ENCODE measurements around the gene PLCB1. TPM values are rescaled to one million over a fixed set of nuclear protein-coding genes. Genes with fewer than 3 reads are reported as not detected.

PLCB1 gene
- total and polyA plus RNA-seq, 10 of the 15 experiments (the other 5 are each of a cell fraction or from before 2014, with no cell fraction given) = 0.05 to 5.3 (median 0.17) TPM; not detected in 1

DNA sequence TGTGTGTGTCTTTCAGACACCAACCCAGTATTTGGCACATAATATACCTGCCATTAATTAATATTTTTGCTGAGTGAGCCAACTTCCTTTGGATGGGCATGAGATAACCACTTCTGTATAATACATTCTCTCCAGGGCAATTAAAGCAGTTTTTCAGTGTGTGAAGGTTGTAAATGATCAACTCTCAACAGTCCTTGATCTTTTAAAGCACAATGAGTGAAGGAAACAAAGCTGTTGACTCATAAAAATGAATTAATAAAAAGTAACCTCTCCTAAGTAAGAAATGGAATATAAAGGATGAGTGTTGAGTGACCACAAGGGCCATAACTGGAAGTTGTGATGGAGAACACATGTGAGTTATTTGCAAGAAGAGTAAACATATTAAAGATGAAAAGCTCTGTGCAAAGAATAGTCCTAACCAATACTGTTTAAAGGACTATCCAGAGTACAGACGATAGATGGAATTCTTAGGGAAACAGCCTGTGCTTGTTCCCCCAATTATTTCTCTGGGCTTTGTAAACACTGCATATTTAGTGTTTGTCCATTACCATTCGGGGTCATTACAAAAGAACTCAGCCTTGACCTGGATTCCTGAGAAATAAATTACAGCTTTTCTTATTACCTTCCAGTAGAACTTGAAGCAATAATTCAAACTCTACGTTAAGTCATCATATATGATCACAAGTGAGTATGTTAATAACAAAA, 446.2 kb downstream of the PLCB1 start:
- ChIA-PET SMC1A (ENCODE audit: uncharacterized antibody, unreplicated experiment) (no interaction called here), CTCF (interaction anchor here (0.5 kb wide), 1 partner anchor 9 kb away, joined by 3 read pairs; no protein-coding TSS in a partner anchor), RAD21 (ENCODE audit: unreplicated experiment) (no interaction called here), POLR2A (no interaction called here)
- no peak overlapping the region for H3K4me3 ChIP-seq
- no peaks in the 10 kb centered on the region; a peak in 1 of 4 replicates for H3K27me3 ChIP-seq (replicated peaks in 1 of 2; ENCODE audit: control insufficient read depth in 2 of 2, insufficient read depth in 2 of 2, low read length in 1 of 2)
- H3K36me3 ChIP-seq (ENCODE audit: control insufficient read depth in 2 of 2, insufficient read depth in 2 of 2, low read length in 1 of 2) = no peaks in the 10 kb centered on the region
- BruUV-seq (replicated peaks) = no TSS peak
- no peak for FAIRE-seq
- H3K9ac ChIP-seq (ENCODE audit: control insufficient read depth, insufficient read depth, low read length) = no peak overlapping the region
- WGBS (ENCODE audit: insufficient coverage, insufficient replicate concordance, low lambda C conversion rate, missing lambda C conversion rate) = 31% methylated on average over 3 of the region's 3 CpGs
- ATAC-seq = no peak
- no peaks in the 10 kb centered on the region for H3K9me3 ChIP-seq (replicated peaks; ENCODE audit: control insufficient read depth, insufficient read depth, low read length)
- no peak overlapping the region for H3K4me2 ChIP-seq (ENCODE audit: control insufficient read depth, insufficient read depth)
- no peaks in the 10 kb centered on the region for H3K79me2 ChIP-seq (ENCODE audit: control insufficient read depth, insufficient read depth, low read length)
- in situ Hi-C loops (cut with MboI) (no loop called here), intact Hi-C loops (cut with micrococcal nuclease; ENCODE audit: unreplicated experiment) (no loop called here)
- H4K20me1 ChIP-seq (ENCODE audit: control insufficient read depth, insufficient read depth) = no peaks in the 10 kb centered on the region
- no peak for DNase-seq (ENCODE audit: low read depth, low spot score)
- no peak overlapping the region for H3K27ac ChIP-seq (ENCODE audit: control insufficient read depth, insufficient read depth)
- H2AFZ ChIP-seq (ENCODE audit: control insufficient read depth, low read depth, low read length) = no peak overlapping the region
- no peaks in the 10 kb centered on the region for H3K4me1 ChIP-seq (ENCODE audit: control insufficient read depth, insufficient read depth, low read length)
- TF ChIP-seq HDAC6 (IDR thresholded peaks at IDR 0.05; ENCODE audit: unreplicated experiment) (no peak), EP300 (IDR thresholded peaks at IDR 0.05; ENCODE audit: borderline replicate concordance in 1 of 2, control insufficient read depth in 1 of 2, low read depth in 2 of 2, low read length in 2 of 2) (no peak), NR2C2 (IDR thresholded peaks at IDR 0.05; ENCODE audit: borderline replicate concordance, control insufficient read depth, insufficient read length, low read depth) (no peak), ATF7 (IDR thresholded peaks at IDR 0.05; ENCODE audit: low read depth) (no peak), YBX1 (IDR thresholded peaks at IDR 0.05) (no peak), POU2F2 (IDR thresholded peaks at IDR 0.05; ENCODE audit: borderline replicate concordance, low read depth, low read length) (no peak), SRF (IDR thresholded peaks at IDR 0.05; ENCODE audit: low read depth in 2 of 2, low read length in 2 of 2) (no peak), PML (IDR thresholded peaks at IDR 0.05; ENCODE audit: low read length) (no peak), SUPT20H (IDR thresholded peaks at IDR 0.05; ENCODE audit: borderline replicate concordance, control insufficient read depth, low read depth, low read length) (no peak), RB1 (IDR thresholded peaks at IDR 0.05; ENCODE audit: borderline replicate concordance) (no peak), ZZZ3 (IDR thresholded peaks at IDR 0.05; ENCODE audit: control insufficient read depth, insufficient read length, low read depth) (no peak), SMARCA5 (IDR thresholded peaks at IDR 0.05) (no peak), POLR2AphosphoS5 (IDR thresholded peaks at IDR 0.05; ENCODE audit: low read length) (no peak), RFX5 (IDR thresholded peaks at IDR 0.05; ENCODE audit: low read depth, low read length) (no peak), NR2F1 (conservative IDR thresholded peaks at IDR 0.05) (no peak), JUNB (IDR thresholded peaks at IDR 0.05) (no peak)
- TF ChIP-seq, protein P1, sequence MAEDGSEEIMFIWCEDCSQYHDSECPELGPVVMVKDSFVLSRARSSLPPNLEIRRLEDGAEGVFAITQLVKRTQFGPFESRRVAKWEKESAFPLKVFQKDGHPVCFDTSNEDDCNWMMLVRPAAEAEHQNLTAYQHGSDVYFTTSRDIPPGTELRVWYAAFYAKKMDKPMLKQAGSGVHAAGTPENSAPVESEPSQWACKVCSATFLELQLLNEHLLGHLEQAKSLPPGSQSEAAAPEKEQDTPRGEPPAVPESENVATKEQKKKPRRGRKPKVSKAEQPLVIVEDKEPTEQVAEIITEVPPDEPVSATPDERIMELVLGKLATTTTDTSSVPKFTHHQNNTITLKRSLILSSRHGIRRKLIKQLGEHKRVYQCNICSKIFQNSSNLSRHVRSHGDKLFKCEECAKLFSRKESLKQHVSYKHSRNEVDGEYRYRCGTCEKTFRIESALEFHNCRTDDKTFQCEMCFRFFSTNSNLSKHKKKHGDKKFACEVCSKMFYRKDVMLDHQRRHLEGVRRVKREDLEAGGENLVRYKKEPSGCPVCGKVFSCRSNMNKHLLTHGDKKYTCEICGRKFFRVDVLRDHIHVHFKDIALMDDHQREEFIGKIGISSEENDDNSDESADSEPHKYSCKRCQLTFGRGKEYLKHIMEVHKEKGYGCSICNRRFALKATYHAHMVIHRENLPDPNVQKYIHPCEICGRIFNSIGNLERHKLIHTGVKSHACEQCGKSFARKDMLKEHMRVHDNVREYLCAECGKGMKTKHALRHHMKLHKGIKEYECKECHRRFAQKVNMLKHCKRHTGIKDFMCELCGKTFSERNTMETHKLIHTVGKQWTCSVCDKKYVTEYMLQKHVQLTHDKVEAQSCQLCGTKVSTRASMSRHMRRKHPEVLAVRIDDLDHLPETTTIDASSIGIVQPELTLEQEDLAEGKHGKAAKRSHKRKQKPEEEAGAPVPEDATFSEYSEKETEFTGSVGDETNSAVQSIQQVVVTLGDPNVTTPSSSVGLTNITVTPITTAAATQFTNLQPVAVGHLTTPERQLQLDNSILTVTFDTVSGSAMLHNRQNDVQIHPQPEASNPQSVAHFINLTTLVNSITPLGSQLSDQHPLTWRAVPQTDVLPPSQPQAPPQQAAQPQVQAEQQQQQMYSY (CRISPR knock-in tag; IDR thresholded peaks at IDR 0.05) = no peak
- TF ChIP-seq, protein P2, sequence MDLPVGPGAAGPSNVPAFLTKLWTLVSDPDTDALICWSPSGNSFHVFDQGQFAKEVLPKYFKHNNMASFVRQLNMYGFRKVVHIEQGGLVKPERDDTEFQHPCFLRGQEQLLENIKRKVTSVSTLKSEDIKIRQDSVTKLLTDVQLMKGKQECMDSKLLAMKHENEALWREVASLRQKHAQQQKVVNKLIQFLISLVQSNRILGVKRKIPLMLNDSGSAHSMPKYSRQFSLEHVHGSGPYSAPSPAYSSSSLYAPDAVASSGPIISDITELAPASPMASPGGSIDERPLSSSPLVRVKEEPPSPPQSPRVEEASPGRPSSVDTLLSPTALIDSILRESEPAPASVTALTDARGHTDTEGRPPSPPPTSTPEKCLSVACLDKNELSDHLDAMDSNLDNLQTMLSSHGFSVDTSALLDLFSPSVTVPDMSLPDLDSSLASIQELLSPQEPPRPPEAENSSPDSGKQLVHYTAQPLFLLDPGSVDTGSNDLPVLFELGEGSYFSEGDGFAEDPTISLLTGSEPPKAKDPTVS (IDR thresholded peaks at IDR 0.05; ENCODE audit: low read depth, low read length) = no peak
- TF ChIP-seq, protein P3, sequence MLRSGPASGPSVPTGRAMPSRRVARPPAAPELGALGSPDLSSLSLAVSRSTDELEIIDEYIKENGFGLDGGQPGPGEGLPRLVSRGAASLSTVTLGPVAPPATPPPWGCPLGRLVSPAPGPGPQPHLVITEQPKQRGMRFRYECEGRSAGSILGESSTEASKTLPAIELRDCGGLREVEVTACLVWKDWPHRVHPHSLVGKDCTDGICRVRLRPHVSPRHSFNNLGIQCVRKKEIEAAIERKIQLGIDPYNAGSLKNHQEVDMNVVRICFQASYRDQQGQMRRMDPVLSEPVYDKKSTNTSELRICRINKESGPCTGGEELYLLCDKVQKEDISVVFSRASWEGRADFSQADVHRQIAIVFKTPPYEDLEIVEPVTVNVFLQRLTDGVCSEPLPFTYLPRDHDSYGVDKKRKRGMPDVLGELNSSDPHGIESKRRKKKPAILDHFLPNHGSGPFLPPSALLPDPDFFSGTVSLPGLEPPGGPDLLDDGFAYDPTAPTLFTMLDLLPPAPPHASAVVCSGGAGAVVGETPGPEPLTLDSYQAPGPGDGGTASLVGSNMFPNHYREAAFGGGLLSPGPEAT (IDR thresholded peaks at IDR 0.05; ENCODE audit: low read depth) = no peak
